NCI-H524 treated with DMSO at 0.1 percent for 48 hours (cell line): ENCODE results near the gene HMCN2.

Source experiments
- DNase-seq: peaks from one replicate; lab custom pipeline; 2025; lab: John Stamatoyannopoulos, UW

Gene HMCN2

GRCh38 chr9:130470950-130471349, 205.4 kb downstream of the HMCN2 start:
- no peak for DNase-seq

GRCh38 chr9:130471411-130472183, 206.0 kb downstream of the HMCN2 start:
- DNase-seq: no peak

- DNase-seq: no peak
These were observed 206.7 kb downstream of the HMCN2 start for GRCh38 chr9:130472184-130472705.

GRCh38 chr9:130473009-130473408, 207.4 kb downstream of the HMCN2 start:
- no peak for DNase-seq

- DNase-seq: no peak
These were observed 208.0 kb downstream of the HMCN2 start for GRCh38 chr9:130473566-130473965.

GRCh38 chr9:130474106-130474505, 208.5 kb downstream of the HMCN2 start:
- no peak for DNase-seq

GRCh38 chr9:130476151-130476730, 210.7 kb downstream of the HMCN2 start:
- DNase-seq: no peak

- no peak for DNase-seq
These were observed 212.0 kb downstream of the HMCN2 start for GRCh38 chr9:130477564-130477963.

- no peak for DNase-seq
These were observed 212.6 kb downstream of the HMCN2 start for GRCh38 chr9:130478152-130478551.

GRCh38 chr9:130478736-130479575, 213.4 kb downstream of the HMCN2 start:
- peak; percentile 86 for DNase-seq

- DNase-seq: no peak
These were observed 214.0 kb downstream of the HMCN2 start for GRCh38 chr9:130479587-130479986.

- DNase-seq: no peak
These were observed 215.1 kb downstream of the HMCN2 start for GRCh38 chr9:130480673-130481072.

- DNase-seq: no peak
These were observed 216.9 kb downstream of the HMCN2 start for GRCh38 chr9:130482463-130482862.

GRCh38 chr9:130483371-130483971, 217.9 kb downstream of the HMCN2 start:
- no peak for DNase-seq
